ENCODE data around the gene PBX1.

Gene PBX1

DNA sequence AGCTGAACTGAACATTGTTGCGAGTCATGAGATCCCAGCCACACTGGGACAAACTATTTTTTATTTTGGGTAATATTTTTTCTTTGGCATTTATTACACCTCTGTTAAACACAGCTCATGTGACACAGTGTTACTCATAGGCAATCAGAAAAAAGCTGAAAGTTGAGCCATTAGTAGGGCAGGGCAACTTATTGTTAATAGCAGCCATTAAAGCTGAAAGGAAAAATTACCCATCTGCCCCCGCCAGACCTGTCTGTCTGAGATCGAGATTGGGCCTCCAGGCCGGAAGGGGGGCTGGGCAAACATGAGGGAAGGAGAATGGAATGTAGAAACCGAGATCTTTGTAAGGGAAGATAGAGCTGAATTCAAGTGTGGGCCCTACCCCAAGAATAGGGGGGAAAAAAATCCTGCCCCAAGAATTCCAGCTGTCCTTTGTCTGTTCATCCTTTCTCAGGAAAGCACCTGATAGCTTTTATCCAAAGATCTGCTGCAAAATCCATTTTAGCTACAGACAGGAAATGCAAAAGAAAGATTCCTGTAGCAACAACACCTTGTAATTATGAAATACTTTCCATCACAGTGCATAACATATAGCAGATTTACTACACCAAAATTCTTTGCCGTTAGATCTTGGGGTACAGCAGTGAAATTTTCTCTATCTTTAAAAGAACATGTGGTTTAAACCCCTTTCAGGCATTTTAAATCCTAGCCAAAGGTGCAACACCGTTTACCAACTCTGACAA, 212.8 kb downstream of the PBX1 start:
- no peak for TF ChIP-seq CTCF (IDR thresholded peaks at IDR 0.05; ENCODE audit: low read length, missing control alignments)
- no peak overlapping the region for H3K4me3 ChIP-seq (replicated peaks; ENCODE audit: low read depth, low read length)
- peak; percentile 75 for DNase-seq (ENCODE audit: low read depth)

- no peak for TF ChIP-seq CTCF (IDR thresholded peaks at IDR 0.05; ENCODE audit: low read length, missing control alignments)
- H3K4me3 ChIP-seq (replicated peaks; ENCODE audit: low read depth, low read length), result no peak overlapping the region
- DNase-seq (ENCODE audit: low read depth), result peak; percentile 84
Measured at GRCh38 chr1:164772635-164773034, 213.7 kb downstream of the PBX1 start.

- DNase-seq (ENCODE audit: low read depth), result no peak
- no peak overlapping the region for H3K4me3 ChIP-seq (replicated peaks; ENCODE audit: low read depth, low read length)
- no peak for TF ChIP-seq CTCF (IDR thresholded peaks at IDR 0.05; ENCODE audit: low read length, missing control alignments)
Measured at GRCh38 chr1:164773102-164773501, 214.1 kb downstream of the PBX1 start.

DNA sequence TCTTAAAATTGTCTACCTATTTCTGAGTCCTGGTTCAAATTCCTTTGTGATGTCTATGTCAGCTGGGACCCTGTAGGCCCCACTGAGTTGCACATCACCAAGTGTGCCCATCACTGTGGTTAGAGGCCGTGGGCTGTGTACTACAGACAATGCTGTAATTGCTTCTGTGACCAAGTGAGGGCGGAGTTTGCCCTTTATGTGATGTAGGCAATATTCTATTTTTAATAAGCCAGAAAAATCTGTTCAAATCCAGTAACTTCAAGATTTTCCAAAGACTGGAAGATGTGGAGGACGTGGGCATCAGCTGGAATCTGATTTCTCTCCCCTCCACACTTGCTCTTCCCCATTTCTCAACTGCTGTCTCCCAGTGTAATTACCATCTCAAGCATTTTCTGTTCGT, 215.4 kb downstream of the PBX1 start:
- TF ChIP-seq CTCF (IDR thresholded peaks at IDR 0.05; ENCODE audit: low read length, missing control alignments), result peak; percentile 10
- H3K4me3 ChIP-seq (replicated peaks; ENCODE audit: low read depth, low read length), result no peak overlapping the region

DNA sequence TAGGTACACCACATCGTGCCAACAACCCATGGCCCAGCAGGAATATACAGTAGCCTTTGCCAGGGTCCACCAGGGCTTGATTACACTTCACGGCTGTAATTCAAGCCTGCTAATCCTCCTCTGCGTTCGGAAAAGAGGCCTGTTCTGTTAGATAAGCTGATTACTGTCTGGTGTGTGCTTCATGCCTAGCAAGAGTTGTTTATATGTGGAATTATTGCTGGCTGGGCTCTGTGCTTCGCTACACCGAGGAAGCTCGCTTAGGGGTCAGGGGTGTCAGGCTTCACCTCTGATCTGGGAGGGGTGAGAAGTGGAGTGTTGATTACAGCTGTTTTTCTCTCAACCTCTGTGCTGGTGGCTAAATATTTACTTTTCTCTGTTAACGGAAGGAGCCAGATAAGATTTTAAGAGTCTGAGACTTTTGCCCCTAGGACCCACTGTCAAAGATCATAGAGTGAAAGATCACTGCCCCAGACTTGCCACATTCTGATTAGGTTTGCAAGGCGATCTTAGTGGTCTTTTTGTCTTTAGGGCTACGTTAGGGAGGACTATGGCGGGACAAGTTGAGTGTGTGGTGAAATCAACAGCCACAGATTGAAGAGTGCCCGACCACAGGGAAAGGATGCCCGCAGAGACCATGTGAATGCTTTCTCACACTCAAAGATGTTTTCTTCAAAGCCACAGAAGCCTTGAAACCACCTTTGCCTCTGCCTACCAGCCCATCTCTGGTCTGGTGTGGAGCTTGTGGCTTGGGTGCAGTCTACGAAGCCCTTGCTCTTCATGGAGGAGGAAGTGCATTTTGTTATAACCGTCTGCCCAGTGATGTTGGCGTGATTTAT, 216.1 kb downstream of the PBX1 start:
- TF ChIP-seq CTCF (IDR thresholded peaks at IDR 0.05; ENCODE audit: low read length, missing control alignments), result no peak
- no peak overlapping the region for H3K4me3 ChIP-seq (replicated peaks; ENCODE audit: low read depth, low read length)
- no peak for DNase-seq (ENCODE audit: low read depth)

More for the DNA sequence above, 215.4 kb downstream of the PBX1 start:
- no peak for DNase-seq (ENCODE audit: low read depth)

- H3K4me3 ChIP-seq (replicated peaks; ENCODE audit: low read depth, low read length), result no peak overlapping the region
- TF ChIP-seq CTCF (IDR thresholded peaks at IDR 0.05; ENCODE audit: low read length, missing control alignments), result no peak
- DNase-seq (ENCODE audit: low read depth), result no peak
Measured at GRCh38 chr1:164777518-164777917, 218.5 kb downstream of the PBX1 start.
